NCI-H2107 (cell line): Measurements from ENCODE around the gene DERL2.
"Not testable (repeated sequence)": the region's sequence is repeated elsewhere in the genome, so short reads cannot be mapped to it uniquely, and the experiment has no call there.

Experiments used
- DNase-seq: peaks from one replicate; lab custom pipeline; 2025; lab: John Stamatoyannopoulos, UW

The DERL2 gene

DNA sequence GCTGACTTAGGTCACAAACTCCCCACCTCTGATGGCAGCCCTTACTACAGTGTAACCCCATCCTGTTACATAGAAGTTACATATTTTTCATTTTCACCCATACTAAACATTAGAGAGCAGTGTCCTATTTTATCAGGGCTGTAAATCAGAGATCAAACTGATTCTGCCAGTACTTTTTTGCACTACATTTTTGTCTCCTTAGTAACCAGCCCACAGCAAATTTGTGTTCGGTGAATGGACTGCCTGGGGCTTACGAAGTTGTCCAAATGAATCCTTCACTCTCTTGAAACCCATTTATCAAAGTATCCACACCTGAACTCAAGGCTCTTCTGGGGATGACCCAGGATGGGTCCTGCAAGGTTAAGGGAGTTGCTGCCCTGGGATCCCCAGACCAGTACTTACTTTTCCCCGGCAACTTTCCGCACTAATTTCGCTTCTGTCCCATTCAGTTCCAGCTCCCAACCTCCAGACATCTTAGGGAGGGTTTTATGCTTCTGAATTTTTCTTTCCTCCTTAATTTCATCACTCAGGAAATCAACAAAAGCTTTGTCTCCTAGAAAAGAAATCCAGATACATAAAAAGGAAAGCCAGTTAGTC lies 48.2 kb downstream of the DERL2 start:
- DNase-seq: no peak

DNA sequence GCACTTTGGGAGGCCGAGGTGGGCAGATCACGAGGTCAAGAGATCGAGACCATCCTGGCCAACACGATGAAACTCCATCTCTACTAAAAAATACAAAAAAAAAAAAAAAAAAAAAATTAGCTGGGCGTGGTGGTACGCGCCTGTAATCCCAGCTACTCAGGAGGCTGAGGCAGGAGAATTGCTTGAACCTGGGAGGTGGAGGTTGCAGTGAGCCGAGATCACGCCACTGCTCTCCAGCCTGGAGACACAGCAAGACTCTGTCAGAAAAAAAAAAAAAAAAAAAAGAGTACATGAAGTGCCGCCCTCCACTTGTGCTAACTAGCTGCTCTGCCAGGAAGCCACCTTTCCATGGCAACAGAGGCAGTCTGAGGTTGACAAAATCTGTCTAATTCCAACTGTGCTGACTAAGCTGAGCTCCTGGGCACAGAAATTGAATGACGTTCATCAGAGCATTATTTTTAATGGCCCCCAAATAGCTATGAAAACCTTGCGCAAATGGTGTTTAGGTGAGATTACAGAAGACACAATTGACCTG lies 50.1 kb downstream of the DERL2 start:
- not testable (repeated sequence) for DNase-seq

DNA sequence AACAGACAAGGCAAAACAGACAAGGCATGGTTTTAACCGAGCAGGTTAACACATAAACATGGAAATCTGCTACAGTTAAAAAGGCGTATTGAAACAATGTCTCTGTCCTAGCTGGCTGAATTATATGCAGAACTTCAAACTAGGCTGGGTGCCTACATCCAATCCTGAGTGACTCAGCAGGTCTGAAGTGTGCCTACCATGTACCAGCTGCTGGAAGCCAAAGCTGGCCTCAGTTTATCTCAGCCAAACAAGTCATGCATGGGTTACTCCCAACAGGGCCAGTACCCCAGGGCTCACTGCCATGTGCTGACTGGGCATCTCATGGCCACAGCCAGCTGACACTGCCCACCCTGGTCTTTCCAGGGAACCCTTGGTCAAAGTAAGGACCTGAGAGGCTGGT lies 51.0 kb downstream of the DERL2 start:
- no peak for DNase-seq

DNA sequence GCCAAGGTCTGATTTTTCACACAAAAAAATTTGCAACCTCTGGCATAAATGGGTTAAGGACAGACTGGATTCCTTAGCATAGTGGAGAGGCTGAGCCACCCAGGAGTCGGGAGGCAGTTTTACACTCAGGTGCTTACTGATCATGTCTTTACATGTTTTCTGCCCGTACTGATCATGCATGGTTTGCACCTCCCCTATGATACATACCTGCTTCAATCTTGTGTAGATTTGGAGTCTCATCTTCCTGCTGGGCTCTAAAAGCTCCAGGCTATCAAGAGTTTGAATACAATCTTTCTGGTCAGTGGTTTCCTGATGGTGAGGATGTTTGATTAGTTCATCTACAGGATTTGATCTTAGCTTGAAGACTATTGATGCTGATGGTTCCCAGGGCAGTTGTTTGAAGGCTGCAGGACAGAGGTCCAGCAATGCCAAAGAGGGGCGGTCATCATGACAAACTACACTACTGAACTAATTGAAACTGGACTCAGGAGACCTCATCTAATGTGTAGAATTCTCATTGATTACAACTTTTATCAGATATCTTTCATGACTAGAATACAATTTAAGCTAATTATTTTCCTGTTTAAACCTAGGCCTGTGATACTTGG lies 53.9 kb downstream of the DERL2 start:
- DNase-seq: no peak

DNA sequence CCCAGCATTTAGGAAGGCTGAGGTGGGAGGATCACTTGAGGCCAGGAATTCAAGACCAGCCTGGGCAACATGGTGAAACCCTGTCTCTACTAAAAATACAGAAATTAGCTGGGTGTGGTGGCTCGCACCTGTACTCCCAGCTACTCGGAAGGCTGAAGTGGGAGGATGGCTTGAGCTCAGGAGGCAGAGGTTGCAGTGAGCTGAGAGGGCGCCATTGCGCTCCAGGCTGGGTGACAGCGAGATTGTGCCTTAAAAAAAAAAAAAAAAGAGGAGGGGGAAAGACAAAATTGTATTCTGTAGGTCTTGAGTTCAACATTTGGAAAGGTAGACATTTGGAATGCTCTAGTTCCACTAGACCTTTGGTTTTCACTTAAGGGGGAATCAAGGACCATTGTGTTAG lies 54.7 kb downstream of the DERL2 start:
- DNase-seq: not testable (repeated sequence)

DNA sequence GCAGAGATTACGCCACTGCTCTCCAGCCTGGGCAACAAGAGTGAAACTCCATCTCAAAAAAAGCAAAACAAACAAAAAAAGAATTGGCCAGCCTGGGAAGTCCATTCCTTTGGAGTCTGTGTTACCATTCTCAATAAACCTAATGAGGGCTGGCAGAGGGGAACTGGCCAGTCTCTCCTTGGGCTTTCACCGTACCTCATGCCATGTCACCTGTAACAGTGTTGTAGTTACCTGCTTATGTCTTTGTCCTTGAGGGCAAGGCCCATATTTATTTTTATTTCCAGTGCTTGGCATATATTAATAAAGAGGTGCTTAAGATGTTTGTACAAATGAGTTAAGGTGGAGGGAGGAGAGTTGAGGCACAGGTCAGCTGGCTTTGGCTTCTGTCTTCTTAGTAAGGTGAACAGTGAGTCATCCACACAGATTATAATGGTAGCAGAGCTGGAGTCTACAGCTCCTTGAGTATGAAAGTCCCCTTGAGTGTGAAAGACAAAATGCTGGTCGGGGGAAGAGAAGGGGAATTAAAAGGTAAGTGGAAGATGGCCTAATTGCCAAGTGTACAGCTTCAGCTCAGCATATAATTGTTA lies 55.5 kb downstream of the DERL2 start:
- DNase-seq: no peak

DNA sequence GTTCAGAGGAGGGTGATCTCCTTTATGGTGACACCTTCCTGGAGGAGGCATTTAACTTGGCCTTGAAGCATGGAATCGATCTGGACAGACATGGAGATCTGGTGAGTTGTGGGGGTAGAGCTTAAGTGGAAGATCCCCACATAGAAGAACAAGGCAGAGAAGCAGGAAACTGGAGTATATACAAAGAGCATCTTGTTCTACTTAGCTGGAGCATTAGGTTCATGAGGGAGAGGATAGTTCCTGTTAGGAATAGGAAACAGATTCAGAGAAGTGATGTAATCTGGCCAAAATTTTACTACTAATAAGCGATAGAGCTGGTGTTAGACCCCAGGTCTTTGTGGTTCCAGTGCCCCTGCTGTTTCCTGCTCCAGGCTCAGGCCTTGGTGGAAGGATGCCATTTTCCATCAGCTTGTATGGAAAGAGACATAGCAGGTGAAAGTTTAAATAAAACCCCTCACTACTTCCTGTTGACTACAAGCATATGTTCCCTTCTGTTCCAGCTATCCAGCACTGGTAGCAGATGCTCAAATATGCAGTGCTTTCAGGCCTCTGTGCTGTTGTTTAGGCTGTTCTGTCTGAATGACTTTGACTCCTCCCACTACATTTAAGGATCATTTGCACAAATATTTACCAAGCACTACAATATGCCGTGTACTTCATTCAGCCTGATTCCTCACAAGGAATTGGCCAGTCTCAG lies 56.6 kb downstream of the DERL2 start:
- DNase-seq: no peak

DNA sequence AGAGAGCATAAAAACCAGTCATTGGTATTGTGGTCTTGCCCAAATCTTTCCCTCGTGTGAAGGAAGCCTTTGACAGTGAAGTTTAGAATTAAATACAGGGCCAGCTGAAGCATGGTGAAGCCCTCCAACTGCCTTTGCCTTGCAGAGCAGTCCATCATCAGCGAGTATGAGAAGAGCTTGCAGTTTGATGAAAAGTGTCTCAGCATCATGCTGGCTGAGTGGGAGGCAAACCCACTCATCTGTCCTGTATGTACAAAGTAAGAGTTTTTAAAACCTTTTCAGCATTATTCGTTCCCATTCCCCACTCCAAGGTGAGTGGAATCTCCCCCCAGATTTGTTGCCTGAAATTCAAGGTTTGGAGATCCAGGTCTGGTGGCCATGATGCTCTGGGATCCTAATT lies 60.2 kb downstream of the DERL2 start:
- DNase-seq: no peak

DNA sequence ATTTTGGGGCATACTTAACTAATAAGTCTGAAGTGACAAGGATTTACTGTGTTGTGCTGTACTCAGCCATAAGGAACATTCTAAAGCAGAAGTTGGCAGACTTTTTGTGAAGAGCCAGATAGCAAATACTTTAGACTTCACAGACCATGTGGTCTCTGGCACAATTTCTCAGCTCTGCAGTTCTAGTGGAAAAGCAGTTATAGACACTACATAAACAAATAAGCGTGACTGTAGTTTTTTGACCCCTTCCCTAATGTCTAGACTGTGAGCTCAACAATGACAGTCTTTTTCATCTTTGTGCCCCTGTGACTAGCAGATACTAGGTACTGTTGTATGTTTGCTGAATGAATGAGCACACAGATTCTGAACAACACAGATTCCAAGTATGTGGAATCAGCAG lies 61.1 kb downstream of the DERL2 start:
- no peak for DNase-seq

DNA sequence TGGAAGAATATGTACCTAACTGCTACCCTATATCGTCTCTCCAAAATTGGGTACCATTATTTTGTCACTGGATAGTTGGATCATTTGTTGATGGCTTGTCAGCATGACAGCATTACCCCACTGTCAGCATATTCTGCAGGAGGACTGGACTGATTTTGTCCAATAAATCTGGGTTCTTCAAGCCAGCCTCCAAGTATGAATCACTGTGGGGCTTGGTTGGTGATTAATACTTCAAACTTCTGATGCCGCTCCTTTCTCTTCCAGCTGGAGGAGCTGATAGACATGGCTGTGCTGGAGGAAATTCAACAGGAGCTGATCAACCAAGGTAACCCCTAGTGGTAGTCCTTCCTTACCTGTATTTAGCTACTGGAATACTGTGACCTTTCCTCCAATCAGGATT lies 63.5 kb downstream of the DERL2 start:
- DNase-seq: no peak
